ELR (cell line): ENCODE measurements around the gene ARHGEF7.
"Not testable (repeated sequence)": the region's sequence is repeated elsewhere in the genome, so short reads cannot be mapped to it uniquely, and the experiment has no call there.

Experiments used
- DNase-seq: peaks from one replicate; pipeline ENCODE4 v3.0.0-alpha.2; 2015; ENCODE audit warnings: low read depth

Gene ARHGEF7

GRCh38 chr13:111253365-111253872, 138.3 kb downstream of the ARHGEF7 start:
- no peak for DNase-seq

- no peak for DNase-seq
Observed at GRCh38 chr13:111255228-111255790, 140.2 kb downstream of the ARHGEF7 start.

GRCh38 chr13:111256458-111256857, 141.3 kb downstream of the ARHGEF7 start:
- no peak for DNase-seq

GRCh38 chr13:111256946-111257345, 141.8 kb downstream of the ARHGEF7 start:
- no peak for DNase-seq

GRCh38 chr13:111257899-111258298, 142.8 kb downstream of the ARHGEF7 start:
- DNase-seq: not testable (repeated sequence)

GRCh38 chr13:111258637-111259036, 143.5 kb downstream of the ARHGEF7 start:
- no peak for DNase-seq

- no peak for DNase-seq
Observed at GRCh38 chr13:111259058-111259457, 143.9 kb downstream of the ARHGEF7 start.

- DNase-seq: no peak
Observed at GRCh38 chr13:111261326-111261725, 146.2 kb downstream of the ARHGEF7 start.

- DNase-seq: no peak
Observed at GRCh38 chr13:111262281-111262680, 147.2 kb downstream of the ARHGEF7 start.

- DNase-seq: no peak
Observed at GRCh38 chr13:111262715-111263114, 147.6 kb downstream of the ARHGEF7 start.

GRCh38 chr13:111263566-111263965, 148.5 kb downstream of the ARHGEF7 start:
- no peak for DNase-seq

GRCh38 chr13:111265006-111265700, 150.0 kb downstream of the ARHGEF7 start:
- DNase-seq: no peak

GRCh38 chr13:111265701-111266035, 150.6 kb downstream of the ARHGEF7 start:
- no peak for DNase-seq

GRCh38 chr13:111267205-111267604, 152.1 kb downstream of the ARHGEF7 start:
- no peak for DNase-seq

- DNase-seq: no peak
Observed at GRCh38 chr13:111267784-111268183, 152.7 kb downstream of the ARHGEF7 start.

GRCh38 chr13:111269508-111269907, 154.4 kb downstream of the ARHGEF7 start:
- DNase-seq: no peak

GRCh38 chr13:111270126-111270525, 155.0 kb downstream of the ARHGEF7 start:
- DNase-seq: no peak

- DNase-seq: peak; percentile 57
Observed at GRCh38 chr13:111270765-111271698, 155.9 kb downstream of the ARHGEF7 start.

GRCh38 chr13:111272117-111272516, 157.0 kb downstream of the ARHGEF7 start:
- no peak for DNase-seq

GRCh38 chr13:111275382-111275781, 160.3 kb downstream of the ARHGEF7 start:
- no peak for DNase-seq

GRCh38 chr13:111275995-111276618, 161.0 kb downstream of the ARHGEF7 start:
- no peak for DNase-seq

GRCh38 chr13:111278258-111278657, 163.1 kb downstream of the ARHGEF7 start:
- no peak for DNase-seq
